ENCODE results near the gene DIO1. TPM values are rescaled to one million over a fixed set of nuclear protein-coding genes. Genes with fewer than 3 reads are reported as not detected.

DIO1 gene
- total and polyA plus RNA-seq, 9 of the 15 experiments (the other 6 are each of a cell fraction or from before 2014, with no cell fraction given) = not detected

DNA sequence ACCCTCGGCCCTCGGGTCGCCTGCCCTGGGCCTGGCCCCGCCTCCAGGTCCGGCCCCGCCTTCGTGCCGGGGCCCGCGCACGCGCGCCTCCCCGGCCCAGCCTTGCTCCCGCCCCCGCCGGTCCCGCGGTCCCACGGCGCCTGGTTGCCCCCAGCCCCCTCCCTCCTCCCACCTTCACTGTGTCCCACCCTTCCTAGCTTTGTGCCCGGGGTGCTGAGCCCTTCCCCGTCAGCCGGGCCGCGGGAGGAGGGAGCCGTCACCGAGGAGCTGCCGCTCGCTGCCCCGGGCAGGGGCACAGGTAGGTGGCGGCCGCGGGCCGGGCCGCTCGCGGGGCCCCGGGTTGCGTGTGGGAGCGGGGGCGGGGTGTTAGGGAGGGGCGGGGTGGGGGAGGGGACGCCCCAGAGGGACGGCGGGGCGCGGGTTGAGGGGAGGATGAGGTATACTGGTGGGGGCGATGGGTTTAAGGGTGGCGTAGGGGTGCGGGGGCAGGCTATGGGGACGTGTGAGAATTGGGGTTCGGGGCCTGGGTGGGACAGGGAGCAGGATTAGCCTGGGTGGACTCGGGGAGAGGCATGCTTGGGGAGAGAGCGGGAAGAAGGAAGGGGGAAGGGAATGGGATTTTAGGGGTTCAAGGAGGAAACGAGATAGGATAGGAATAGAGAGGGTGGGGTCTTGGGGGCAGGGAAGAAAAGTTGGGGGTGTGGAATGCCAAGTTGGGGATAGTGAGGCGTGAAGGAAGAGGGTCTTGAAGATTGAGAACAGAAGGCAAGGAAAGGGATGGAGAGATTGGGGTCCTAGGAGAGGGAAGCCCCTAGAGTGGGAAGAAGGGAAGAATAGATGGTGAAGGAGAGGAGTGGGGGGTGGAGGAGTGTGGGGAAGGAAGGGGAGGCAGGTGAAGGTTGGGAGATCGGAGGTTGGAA is 52.5 kb downstream of the DIO1 start, which contains the start of gene LRRC42 (continued):
- TF ChIP-seq, protein P1, sequence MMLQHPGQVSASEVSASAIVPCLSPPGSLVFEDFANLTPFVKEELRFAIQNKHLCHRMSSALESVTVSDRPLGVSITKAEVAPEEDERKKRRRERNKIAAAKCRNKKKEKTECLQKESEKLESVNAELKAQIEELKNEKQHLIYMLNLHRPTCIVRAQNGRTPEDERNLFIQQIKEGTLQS (IDR thresholded peaks at IDR 0.05) = no peak
- TF ChIP-seq, protein P1 (CRISPR knock-in tag; conservative IDR thresholded peaks at IDR 0.05) = no peak
- no peak for TF ChIP-seq FOXP1 (CRISPR knock-in tag; IDR thresholded peaks at IDR 0.05)
- TF ChIP-seq KAT7 (CRISPR knock-in tag; IDR thresholded peaks at IDR 0.05; ENCODE audit: borderline replicate concordance) = no peak; the same call in 1 of the 2 replicates
- TF ChIP-seq, protein P2, sequence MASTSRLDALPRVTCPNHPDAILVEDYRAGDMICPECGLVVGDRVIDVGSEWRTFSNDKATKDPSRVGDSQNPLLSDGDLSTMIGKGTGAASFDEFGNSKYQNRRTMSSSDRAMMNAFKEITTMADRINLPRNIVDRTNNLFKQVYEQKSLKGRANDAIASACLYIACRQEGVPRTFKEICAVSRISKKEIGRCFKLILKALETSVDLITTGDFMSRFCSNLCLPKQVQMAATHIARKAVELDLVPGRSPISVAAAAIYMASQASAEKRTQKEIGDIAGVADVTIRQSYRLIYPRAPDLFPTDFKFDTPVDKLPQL (IDR thresholded peaks at IDR 0.05; ENCODE audit: extremely low read depth, insufficient read length) = no peak
- TF ChIP-seq TAF7 (tag; IDR thresholded peaks at IDR 0.05) = no peak; the same call in 1 of the 2 replicates
- TF ChIP-seq, protein P3, sequence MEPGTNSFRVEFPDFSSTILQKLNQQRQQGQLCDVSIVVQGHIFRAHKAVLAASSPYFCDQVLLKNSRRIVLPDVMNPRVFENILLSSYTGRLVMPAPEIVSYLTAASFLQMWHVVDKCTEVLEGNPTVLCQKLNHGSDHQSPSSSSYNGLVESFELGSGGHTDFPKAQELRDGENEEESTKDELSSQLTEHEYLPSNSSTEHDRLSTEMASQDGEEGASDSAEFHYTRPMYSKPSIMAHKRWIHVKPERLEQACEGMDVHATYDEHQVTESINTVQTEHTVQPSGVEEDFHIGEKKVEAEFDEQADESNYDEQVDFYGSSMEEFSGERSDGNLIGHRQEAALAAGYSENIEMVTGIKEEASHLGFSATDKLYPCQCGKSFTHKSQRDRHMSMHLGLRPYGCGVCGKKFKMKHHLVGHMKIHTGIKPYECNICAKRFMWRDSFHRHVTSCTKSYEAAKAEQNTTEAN (CRISPR knock-in tag; IDR thresholded peaks at IDR 0.05) = no peak
- TF ChIP-seq KLF1 (tag; IDR thresholded peaks at IDR 0.05) = no peak
- no peak for TF ChIP-seq ZFP30 (CRISPR knock-in tag; IDR thresholded peaks at IDR 0.05; ENCODE audit: borderline replicate concordance)
- TF ChIP-seq MEIS2 (IDR thresholded peaks at IDR 0.05; ENCODE audit: partially characterized antibody) = peak; percentile 71
- TF ChIP-seq SMARCA5 (IDR thresholded peaks at IDR 0.05) = 0 out of 2 replicates have a peak, but pooled peaks have one; percentile 28
